PC-9 (cell line): ENCODE data around the gene CTIF. TPM values are rescaled to one million over a fixed set of nuclear protein-coding genes. Genes with fewer than 3 reads are reported as not detected.

Source experiments
- BruUV-seq: library from RNA; stranded (reverse); fragments of 400-500 nt; replicated peaks from 2 replicates; lab custom pipeline; 2021; lab: Mats Ljungman, UMichigan
- CTCF ChIA-PET: fragments of 300-600 bp; sonication (Branson Sonifier 250); formaldehyde crosslinking; loops from one replicate; lab custom pipeline; 2022; ENCODE audit warnings: antibody characterized with exemption; lab: Charles Lee
- POLR2A ChIA-PET: fragments of 300-600 bp; sonication (Branson Sonifier 250); formaldehyde crosslinking; loops from one replicate; lab custom pipeline; 2022; ENCODE audit warnings: antibody characterized with exemption; ENCODE audit not compliant: unreplicated experiment; lab: Charles Lee
- DNase-seq, 2 experiments: peaks; one replicate each; pipeline versions ENCODE4 v3.0.0 to v3.0.0-alpha.2; 2015 to 2022; ENCODE audit warnings: mixed read lengths in 1 of 2
- H2AFZ ChIP-seq: fragments of 200-600 bp; sonication (generic); 2 replicates; pipeline ENCODE4 v1.8.1; 2017; ENCODE audit warnings: antibody characterized with exemption
- H3F3A ChIP-seq: fragments of 200-600 bp; sonication (generic); 2 replicates; pipeline ENCODE4 v1.8.1; 2017; ENCODE audit warnings: antibody characterized with exemption, mild to moderate bottlenecking, low read depth; ENCODE audit not compliant: insufficient read depth
- H3K27ac ChIP-seq: fragments of 200-600 bp; sonication (generic); 2 replicates; pipeline ENCODE4 v1.6.1; 2016; ENCODE audit warnings: mixed run types
- H3K27me3 ChIP-seq: fragments of 200-600 bp; sonication (generic); 2 replicates; pipeline ENCODE4 v1.6.1; 2016; ENCODE audit warnings: low read depth, mixed run types; ENCODE audit not compliant: insufficient read depth
- H3K36me3 ChIP-seq: fragments of 200-600 bp; sonication (generic); 2 replicates; pipeline ENCODE4 v1.6.1; 2016; ENCODE audit warnings: low read depth, mixed run types
- H3K4me1 ChIP-seq: fragments of 200-600 bp; sonication (generic); replicated peaks from 2 replicates; pipeline ENCODE4 v1.6.1; 2016; ENCODE audit warnings: mixed run types; ENCODE audit not compliant: insufficient read depth
- H3K4me2 ChIP-seq: fragments of 200-600 bp; sonication (generic); 2 replicates; pipeline ENCODE4 v1.6.1; 2017; ENCODE audit warnings: mixed run types
- H3K4me3 ChIP-seq: fragments of 200-600 bp; sonication (generic); 2 replicates; pipeline ENCODE4 v1.6.1; 2016; ENCODE audit warnings: mixed run types
- H3K79me2 ChIP-seq: fragments of 200-600 bp; sonication (generic); 2 replicates; pipeline ENCODE4 v1.6.1; 2017; ENCODE audit warnings: low read depth, mixed run types
- H3K9me2 ChIP-seq: fragments of 200-600 bp; sonication (generic); 2 replicates; pipeline ENCODE4 v1.8.1; 2017; ENCODE audit warnings: mild to moderate bottlenecking; ENCODE audit not compliant: insufficient read depth
- H3K9me3 ChIP-seq: fragments of 200-600 bp; sonication (generic); 2 replicates; pipeline ENCODE4 v1.8.1; 2016; ENCODE audit warnings: low read depth; ENCODE audit not compliant: insufficient read depth
- H4K20me1 ChIP-seq: fragments of 200-600 bp; sonication (generic); 2 replicates; pipeline ENCODE4 v1.8.1; 2017; ENCODE audit not compliant: insufficient read depth
- CTCF ChIP-seq: fragments of 200-600 bp; sonication (generic); conservative IDR thresholded peaks from 2 replicates; pipeline ENCODE4 v1.6.1; 2017; ENCODE audit warnings: mixed run types, antibody characterized with exemption, mild to moderate bottlenecking, moderate library complexity
- EZH2 ChIP-seq: fragments of 200-600 bp; sonication (generic); IDR thresholded peaks from 2 replicates; pipeline ENCODE4 v1.8.0; 2017; ENCODE audit warnings: antibody characterized with exemption, low read depth
- intact Hi-C: fragments of 100-400 bp; cut with micrococcal nuclease; formaldehyde crosslinking; loops from one replicate; pipeline ENCODE4 v1.10.0; 2022; ENCODE audit not compliant: unreplicated experiment
- total RNA-seq: library from RNA; stranded (reverse); gene quantifications from 2 replicates; pipeline ENCODE4 v1.2.3, GENCODE V29; 2021

CTIF gene
- total RNA-seq, 1 experiment from 2014 or later: 26.2 TPM

DNA sequence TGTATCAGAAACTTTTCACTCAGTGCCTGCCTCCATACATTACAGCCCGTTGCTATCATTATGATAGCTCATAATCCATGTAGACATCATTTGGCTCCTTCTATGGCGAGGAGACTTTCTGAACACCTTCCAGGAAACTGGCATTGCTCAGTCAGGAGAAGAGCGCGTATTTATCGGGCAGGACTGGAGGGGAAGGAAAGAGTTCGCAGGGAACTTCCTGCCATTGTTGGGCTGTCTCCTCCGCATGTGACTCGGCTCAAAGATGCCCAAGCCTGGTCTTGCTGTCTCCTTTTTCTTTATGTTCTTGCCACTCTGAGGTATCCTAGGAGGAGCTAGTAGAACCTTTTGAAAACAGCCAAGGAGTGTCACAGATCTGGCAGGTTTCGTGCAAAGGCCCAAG, 156.8 kb downstream of the CTIF start:
- no peak for DNase-seq
- Histone ChIP-seq H3K27me3 (no peaks in the 10 kb centered on the region), H3F3A (no peaks in the 10 kb centered on the region), H3K4me2 (no peak overlapping the region), H3K79me2 (no peaks in the 10 kb centered on the region), H4K20me1 (no peaks in the 10 kb centered on the region), H2AFZ (no peak overlapping the region), H3K4me3 (no peak overlapping the region), H3K27ac (no peak overlapping the region), H3K9me2 (no peaks in the 10 kb centered on the region), H3K4me1 (peaks cover 4% of the 10 kb centered on the region), H3K9me3 (no peaks in the 10 kb centered on the region), H3K36me3 (no peaks in the 10 kb centered on the region)
- BruUV-seq: no TSS peak
- TF ChIP-seq CTCF: no peak
- TF ChIP-seq EZH2: no peak
- POLR2A ChIA-PET: no interaction called here
- intact Hi-C loops: no loop called here
- CTCF ChIA-PET: no interaction called here

- peaks cover 4% of the 10 kb centered on the region for H3K4me1 ChIP-seq
- CTCF ChIA-PET: no interaction called here
- H3K9me2 ChIP-seq: no peaks in the 10 kb centered on the region
- TF ChIP-seq CTCF: no peak
- TF ChIP-seq EZH2: no peak
- DNase-seq: no peak
- POLR2A ChIA-PET: no interaction called here
- no peaks in the 10 kb centered on the region for H4K20me1 ChIP-seq
- H3K36me3 ChIP-seq: no peaks in the 10 kb centered on the region
- no peaks in the 10 kb centered on the region for H3K9me3 ChIP-seq
- H3K4me2 ChIP-seq: no peak overlapping the region
- no peak overlapping the region for H3K27ac ChIP-seq
- H3K79me2 ChIP-seq: no peaks in the 10 kb centered on the region
- H3K4me3 ChIP-seq: no peak overlapping the region
- no peak overlapping the region for H2AFZ ChIP-seq
- intact Hi-C loops: no loop called here
- no peaks in the 10 kb centered on the region for H3F3A ChIP-seq
- H3K27me3 ChIP-seq: no peaks in the 10 kb centered on the region
- no TSS peak for BruUV-seq
Measured at GRCh38 chr18:48696218-48696617, 157.4 kb downstream of the CTIF start.

- no peak for DNase-seq
- TF ChIP-seq CTCF (no peak), EZH2 (no peak)
- no peaks in the 10 kb centered on the region for H3K9me2 ChIP-seq
- no peak overlapping the region for H3K27ac ChIP-seq
- intact Hi-C loops: no loop called here
- no peaks in the 10 kb centered on the region for H3K36me3 ChIP-seq
- no peaks in the 10 kb centered on the region for H4K20me1 ChIP-seq
- H3K4me1 ChIP-seq: peaks cover 4% of the 10 kb centered on the region
- H2AFZ ChIP-seq: no peak overlapping the region
- H3K79me2 ChIP-seq: no peaks in the 10 kb centered on the region
- no TSS peak for BruUV-seq
- ChIA-PET CTCF (no interaction called here), POLR2A (no interaction called here)
- H3K27me3 ChIP-seq: no peaks in the 10 kb centered on the region
- no peak overlapping the region for H3K4me2 ChIP-seq
- H3K4me3 ChIP-seq: no peak overlapping the region
- H3K9me3 ChIP-seq: no peaks in the 10 kb centered on the region
- no peaks in the 10 kb centered on the region for H3F3A ChIP-seq
Measured at GRCh38 chr18:48697441-48697840, 158.6 kb downstream of the CTIF start.
